ENCODE data around the gene FBN1.

FBN1 gene

GRCh38 chr15:48578965-48579364 is 66.5 kb downstream of the FBN1 start:
- DNase-seq, result no peak

GRCh38 chr15:48577469-48577868 is 68.0 kb downstream of the FBN1 start:
- DNase-seq, result no peak

GRCh38 chr15:48574187-48574586 is 71.3 kb downstream of the FBN1 start:
- no peak for DNase-seq

GRCh38 chr15:48573780-48574179 is 71.7 kb downstream of the FBN1 start:
- DNase-seq, result no peak

- no peak for DNase-seq
Observed at GRCh38 chr15:48572823-48573222, 72.7 kb downstream of the FBN1 start.

- DNase-seq, result no peak
Observed at GRCh38 chr15:48571510-48571909, 74.0 kb downstream of the FBN1 start.

GRCh38 chr15:48570822-48571221 is 74.7 kb downstream of the FBN1 start:
- DNase-seq, result no peak

GRCh38 chr15:48569591-48570302 is 75.8 kb downstream of the FBN1 start:
- DNase-seq, result no peak

- DNase-seq, result no peak
Observed at GRCh38 chr15:48566668-48567067, 78.8 kb downstream of the FBN1 start.

- no peak for DNase-seq
Observed at GRCh38 chr15:48565560-48566482, 79.7 kb downstream of the FBN1 start.

GRCh38 chr15:48564690-48565089 is 80.8 kb downstream of the FBN1 start:
- DNase-seq, result no peak

GRCh38 chr15:48563934-48564333 is 81.6 kb downstream of the FBN1 start:
- no peak for DNase-seq

- DNase-seq, result no peak
Observed at GRCh38 chr15:48560321-48561051, 85.0 kb downstream of the FBN1 start.

- no peak for DNase-seq
Observed at GRCh38 chr15:48559285-48559684, 86.2 kb downstream of the FBN1 start.

- DNase-seq, result no peak
Observed at GRCh38 chr15:48558226-48558625, 87.3 kb downstream of the FBN1 start.

GRCh38 chr15:48557335-48557734 is 88.2 kb downstream of the FBN1 start:
- DNase-seq, result no peak

GRCh38 chr15:48556159-48556897 is 89.2 kb downstream of the FBN1 start:
- DNase-seq, result no peak

- no peak for DNase-seq
Observed at GRCh38 chr15:48555241-48555881, 90.1 kb downstream of the FBN1 start.

- no peak for DNase-seq
Observed at GRCh38 chr15:48554112-48554511, 91.4 kb downstream of the FBN1 start.

- no peak for DNase-seq
Observed at GRCh38 chr15:48553559-48553958, 92.0 kb downstream of the FBN1 start.

GRCh38 chr15:48550822-48551525 is 94.5 kb downstream of the FBN1 start:
- DNase-seq, result no peak

GRCh38 chr15:48548455-48548854 is 97.1 kb downstream of the FBN1 start:
- no peak for DNase-seq
